Thyroid gland (tissue), 4 donors: Measurements from ENCODE around the gene CLMN. TPM values are rescaled to one million over a fixed set of nuclear protein-coding genes. Genes with fewer than 3 reads are reported as not detected.

Source experiments
- DNase-seq, 2 donors: peaks; one replicate each; pipeline ENCODE4 v3.0.0-alpha.2; 2019
- H3K27ac ChIP-seq, 3 donors: fragments of 200-600 bp; sonication (generic); 1 replicate in 2 of 3; 2 replicates in 1 of 3; pipeline ENCODE4 v1.5.1; 2016 to 2019; ENCODE audit warnings: mild to moderate bottlenecking in 1 of 3, moderate library complexity in 1 of 3
- H3K27me3 ChIP-seq: fragments of 200-600 bp; sonication (generic); one replicate; pipeline ENCODE4 v1.5.1; 2019
- H3K36me3 ChIP-seq, 2 donors: fragments of 200-600 bp; sonication (generic); one replicate each; pipeline ENCODE4 v1.5.1; 2016 to 2019
- H3K4me1 ChIP-seq, 2 donors: fragments of 200-600 bp; sonication (generic); one replicate each; pipeline ENCODE4 v1.5.1; 2017 to 2019
- H3K4me3 ChIP-seq, 3 donors: fragments of 200-600 bp; sonication (generic); replicated peaks in 1 of 3; 1 replicate in 2 of 3; 2 replicates in 1 of 3; pipeline ENCODE4 v1.5.1; 2016; ENCODE audit warnings: mild to moderate bottlenecking in 1 of 3
- H3K9me3 ChIP-seq: fragments of 200-600 bp; sonication (generic); one replicate; pipeline ENCODE4 v1.5.1; 2017
- POLR2A ChIP-seq, 2 donors: fragments of 450-650 bp; IDR thresholded peaks; one replicate each; pipeline ENCODE4 v1.6.1; 2017; ENCODE audit warnings: antibody characterized with exemption in 2 of 2, mild to moderate bottlenecking in 2 of 2, moderate library complexity in 1 of 2
- WGBS, 2 donors: methylation state at CpG; one replicate each; pipeline ENCODE4 v1.1.5; 2017; 5-methylcytosine and 5-hydroxymethylcytosine counted together
- intact Hi-C: fragments of 100-400 bp; cut with DNase I; formaldehyde crosslinking; loops from one replicate; pipeline ENCODE4 v1.15.1; 2023
- total RNA-seq, 4 donors: library from RNA; depleted of rRNA; stranded (reverse); fragments of >200 nt; gene quantifications; one replicate each; pipeline ENCODE4 v1.2.3, GENCODE V29; 2016
- TF ChIP-seq, protein P1 (sequence below), 6 experiments: fragments of 200-600 bp in 3 of 6; fragments of 450-650 bp in 3 of 6; sonication (generic) in 3 of 6; IDR thresholded peaks; one replicate each; pipeline ENCODE4 v1.5.1; 2016 to 2019; ENCODE audit warnings: antibody characterized with exemption in 6 of 6, mild to moderate bottlenecking in 2 of 6, inconsistent platforms in 1 of 6, moderate library complexity in 1 of 6

Gene CLMN
- total RNA-seq, 4 donors from 2014 or later = 15.3 to 29.9 (median 17.8) TPM

DNA sequence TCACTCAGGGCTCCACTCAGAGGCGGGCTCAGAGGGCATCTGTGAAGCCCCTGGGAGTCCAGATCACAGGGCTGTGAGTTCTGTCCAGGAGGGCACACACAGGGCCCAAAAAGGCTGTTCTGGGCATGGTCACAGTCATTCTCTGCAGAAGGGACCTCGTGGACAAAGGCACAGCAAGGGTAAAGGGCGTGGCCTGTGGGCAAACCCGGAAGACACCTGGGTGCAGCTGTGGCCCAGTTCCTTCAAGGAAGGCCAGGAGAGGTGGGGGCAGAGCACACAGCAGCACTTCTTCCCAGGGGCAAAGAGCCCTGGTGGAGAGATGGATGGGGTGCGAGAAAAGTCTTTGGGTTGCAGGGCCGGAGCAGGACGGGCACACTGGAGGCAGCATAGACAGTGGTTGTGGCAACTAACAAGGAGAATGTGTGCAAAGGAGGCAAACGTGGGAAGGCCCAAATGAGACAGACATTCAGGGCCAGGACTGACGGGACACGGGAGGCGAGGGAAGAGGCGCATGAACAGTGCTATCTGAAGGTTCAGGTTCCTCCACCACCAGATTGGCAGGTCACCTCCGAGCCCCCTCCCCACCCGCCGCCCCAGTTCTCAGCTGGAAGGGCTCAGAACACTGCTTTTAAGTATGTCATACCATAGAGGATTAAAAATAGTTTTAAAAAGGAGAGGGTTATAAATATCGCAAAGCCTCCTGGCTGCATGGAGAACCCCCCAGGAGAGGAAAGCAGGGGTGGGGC is 8.9 kb downstream of the CLMN start:
- intact Hi-C loops = no loop called here

DNA sequence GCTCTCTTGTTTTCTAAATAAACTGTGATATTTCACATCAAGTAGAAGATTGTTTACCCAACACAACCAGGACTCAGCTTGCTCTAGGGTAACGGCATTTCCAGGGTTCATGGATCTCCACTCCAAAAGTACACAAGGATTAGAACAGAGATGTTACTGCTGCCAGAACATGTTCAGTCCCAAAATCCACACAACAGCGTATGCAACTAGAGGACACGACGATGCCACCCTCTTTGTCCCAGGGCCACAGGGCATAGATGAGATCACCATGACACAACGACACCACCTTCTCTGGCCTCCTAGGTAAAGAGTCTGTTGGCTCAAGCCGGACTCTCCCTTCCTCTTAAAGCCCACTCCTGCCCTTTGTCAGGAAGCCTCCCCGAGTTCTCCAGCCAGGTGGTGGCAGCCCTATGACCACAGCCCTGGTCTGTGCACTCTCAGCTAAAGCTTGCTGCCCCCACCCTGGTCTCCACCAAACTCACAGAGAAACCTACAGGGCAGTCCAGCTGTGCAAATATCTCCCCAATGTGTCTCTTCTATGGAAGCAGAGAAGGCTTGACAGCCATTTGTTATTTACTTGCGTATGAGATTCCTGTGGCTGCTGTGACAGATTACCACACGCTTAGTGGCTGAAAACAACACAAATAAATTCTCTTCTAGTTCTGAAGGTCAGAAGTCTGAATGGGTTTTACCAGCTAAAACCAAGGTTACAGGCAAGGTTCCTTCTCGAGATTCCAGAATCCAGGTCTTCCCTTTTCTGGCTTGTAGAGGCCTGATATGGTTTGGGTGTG is 10.3 kb downstream of the CLMN start:
- no peaks in the 10 kb centered on the region for H3K9me3 ChIP-seq
- DNase-seq = no peak
- TF ChIP-seq, protein P1, sequence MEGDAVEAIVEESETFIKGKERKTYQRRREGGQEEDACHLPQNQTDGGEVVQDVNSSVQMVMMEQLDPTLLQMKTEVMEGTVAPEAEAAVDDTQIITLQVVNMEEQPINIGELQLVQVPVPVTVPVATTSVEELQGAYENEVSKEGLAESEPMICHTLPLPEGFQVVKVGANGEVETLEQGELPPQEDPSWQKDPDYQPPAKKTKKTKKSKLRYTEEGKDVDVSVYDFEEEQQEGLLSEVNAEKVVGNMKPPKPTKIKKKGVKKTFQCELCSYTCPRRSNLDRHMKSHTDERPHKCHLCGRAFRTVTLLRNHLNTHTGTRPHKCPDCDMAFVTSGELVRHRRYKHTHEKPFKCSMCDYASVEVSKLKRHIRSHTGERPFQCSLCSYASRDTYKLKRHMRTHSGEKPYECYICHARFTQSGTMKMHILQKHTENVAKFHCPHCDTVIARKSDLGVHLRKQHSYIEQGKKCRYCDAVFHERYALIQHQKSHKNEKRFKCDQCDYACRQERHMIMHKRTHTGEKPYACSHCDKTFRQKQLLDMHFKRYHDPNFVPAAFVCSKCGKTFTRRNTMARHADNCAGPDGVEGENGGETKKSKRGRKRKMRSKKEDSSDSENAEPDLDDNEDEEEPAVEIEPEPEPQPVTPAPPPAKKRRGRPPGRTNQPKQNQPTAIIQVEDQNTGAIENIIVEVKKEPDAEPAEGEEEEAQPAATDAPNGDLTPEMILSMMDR (IDR thresholded peaks at IDR 0.05) = no peak
- no peak for TF ChIP-seq POLR2A (IDR thresholded peaks at IDR 0.05)
- H3K27ac ChIP-seq = no peak overlapping the region
- no peaks in the 10 kb centered on the region for H3K36me3 ChIP-seq
- 87 to 96% methylated on average over 10 of the region's 10 CpGs for WGBS, 2 donors
- intact Hi-C loops = no loop called here
- no peak overlapping the region for H3K4me3 ChIP-seq
- H3K4me1 ChIP-seq = peaks cover 18 to 29% of the 10 kb centered on the region in 2 donors
- no peaks in the 10 kb centered on the region for H3K27me3 ChIP-seq

More for the DNA sequence above, 8.9 kb downstream of the CLMN start:
- DNase-seq = no peak
- Histone ChIP-seq H3K27me3 (no peaks in the 10 kb centered on the region), H3K4me1 (peaks cover 18 to 38% of the 10 kb centered on the region in 2 donors), H3K9me3 (no peaks in the 10 kb centered on the region), H3K36me3 (no peaks in the 10 kb centered on the region), H3K27ac (no peak overlapping the region), H3K4me3 (no peak overlapping the region)
- WGBS, 2 donors = 86 to 88% methylated on average over 16 of the region's 16 CpGs
- TF ChIP-seq POLR2A (IDR thresholded peaks at IDR 0.05) = no peak
- TF ChIP-seq, protein P1 (IDR thresholded peaks at IDR 0.05) = no peak

DNA sequence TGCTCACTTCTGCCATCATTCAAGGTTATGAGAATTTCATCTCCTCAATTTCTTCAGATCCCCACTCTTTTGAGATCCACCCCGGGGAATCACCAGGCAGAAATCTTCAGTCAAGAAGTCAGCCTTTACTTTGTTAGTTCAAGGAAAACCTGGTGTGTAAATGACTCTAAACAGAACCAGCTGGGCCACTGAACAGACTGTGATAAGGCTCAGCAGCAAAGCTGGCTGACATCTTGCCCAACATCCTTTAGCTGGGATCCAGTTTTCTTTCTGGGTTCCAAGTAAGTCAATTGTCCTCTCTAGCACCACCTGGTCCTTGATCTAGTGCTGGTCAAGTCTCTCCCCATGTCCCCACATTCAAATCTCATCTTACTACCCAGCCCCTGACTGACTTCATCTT is 11.6 kb downstream of the CLMN start:
- intact Hi-C loops = no loop called here
- H3K4me1 ChIP-seq = peaks cover 25 to 27% of the 10 kb centered on the region in 2 donors
- DNase-seq = no peak
- peak overlapping the region; percentile 33 to 55 (median 48) for H3K27ac ChIP-seq
- WGBS, 2 donors = 79 to 86% methylated on average over 1 of the region's 1 CpG
- H3K36me3 ChIP-seq = no peaks in the 10 kb centered on the region
- H3K27me3 ChIP-seq = no peaks in the 10 kb centered on the region
- TF ChIP-seq, protein P1 (IDR thresholded peaks at IDR 0.05) = no peak
- no peak for TF ChIP-seq POLR2A (IDR thresholded peaks at IDR 0.05)
- no peak overlapping the region for H3K4me3 ChIP-seq
- H3K9me3 ChIP-seq = no peaks in the 10 kb centered on the region

DNA sequence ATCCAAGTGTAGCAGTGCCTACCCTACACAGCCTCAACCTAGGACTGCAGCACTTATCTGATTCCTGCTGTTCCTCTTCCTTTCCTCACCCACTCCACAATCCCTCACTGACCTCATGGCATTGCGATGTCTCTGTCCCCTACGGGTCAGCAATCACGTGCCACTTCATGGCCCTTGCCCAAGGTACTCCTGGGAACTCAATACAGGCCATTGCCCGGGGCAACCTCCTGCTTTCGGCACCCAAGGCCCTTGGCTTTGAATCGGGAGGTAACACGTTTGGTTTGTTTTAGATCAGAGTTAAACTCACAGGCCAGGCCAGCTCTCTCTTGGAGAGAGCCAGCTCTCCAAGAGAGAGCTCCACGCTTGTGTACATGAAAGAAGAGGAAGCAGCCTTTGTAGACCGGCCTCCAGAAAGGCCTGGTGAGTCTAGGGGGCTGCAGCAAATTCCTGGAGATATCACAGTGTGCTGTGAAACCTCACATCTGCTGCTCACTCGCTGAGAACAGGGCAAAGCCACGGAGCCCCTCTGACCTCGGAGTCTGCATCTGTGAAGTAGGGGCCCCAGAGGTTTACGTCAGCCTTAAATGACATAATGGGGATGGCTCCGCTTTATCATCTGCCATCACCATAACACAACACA is 12.2 kb downstream of the CLMN start:
- peak; percentile 94 for DNase-seq
- Histone ChIP-seq H3K27ac (peak overlapping the region; percentile 33 to 55 (median 48)), H3K4me1 (peaks cover 27 to 32% of the 10 kb centered on the region in 2 donors), H3K4me3 (no peak overlapping the region), H3K36me3 (no peaks in the 10 kb centered on the region), H3K27me3 (no peaks in the 10 kb centered on the region), H3K9me3 (no peaks in the 10 kb centered on the region)
- TF ChIP-seq, protein P1 (IDR thresholded peaks at IDR 0.05) = no peak
- TF ChIP-seq POLR2A (IDR thresholded peaks at IDR 0.05) = no peak
- WGBS, 2 donors = 33 to 41% methylated on average over 9 to 14 of the region's 14 CpGs
- intact Hi-C loops = no loop called here
